Mesendoderm (in vitro differentiated cells): Measurements from ENCODE around the gene PDXDC1.
"Not testable (repeated sequence)": the region's sequence is repeated elsewhere in the genome, so short reads cannot be mapped to it uniquely, and the experiment has no call there.

Experiments
- DNase-seq: peaks from one replicate; pipeline ENCODE4 v3.0.0; 2013
- H2AK5ac ChIP-seq: 2 replicates; pipeline ENCODE4 v1.6.1; 2013; ENCODE audit warnings: low read length, inconsistent platforms
- H2BK120ac ChIP-seq: 2 replicates; pipeline ENCODE4 v1.6.1; 2013; ENCODE audit warnings: low read depth, mild to moderate bottlenecking, low read length, moderate library complexity, mixed read lengths
- H2BK15ac ChIP-seq: replicated peaks from 2 replicates; pipeline ENCODE4 v1.6.1; 2013; ENCODE audit warnings: low read depth, mild to moderate bottlenecking, moderate library complexity
- H2BK5ac ChIP-seq: 2 replicates; pipeline ENCODE4 v1.6.1; 2013; ENCODE audit warnings: low read length, inconsistent platforms
- H3K18ac ChIP-seq: 2 replicates; pipeline ENCODE4 v1.6.1; 2013; ENCODE audit warnings: mild to moderate bottlenecking, low read length, mixed read lengths
- H3K23ac ChIP-seq: one replicate; pipeline ENCODE4 v1.6.1; 2013; ENCODE audit warnings: low read length
- H3K27ac ChIP-seq: 2 replicates; pipeline ENCODE4 v1.5.1; 2013; ENCODE audit warnings: low read depth, mild to moderate bottlenecking, inconsistent platforms, low read length, moderate library complexity
- H3K27me3 ChIP-seq: 2 replicates; pipeline ENCODE4 v1.6.1; 2013; ENCODE audit warnings: low read length, control low read depth, mild to moderate bottlenecking, inconsistent platforms; ENCODE audit not compliant: insufficient read depth, poor library complexity
- H3K36me3 ChIP-seq: 2 replicates; pipeline ENCODE4 v1.6.1; 2013; ENCODE audit warnings: low read length, inconsistent platforms; ENCODE audit not compliant: control insufficient read depth, insufficient read depth
- H3K4ac ChIP-seq: one replicate; pipeline ENCODE4 v1.6.1; 2013; ENCODE audit warnings: low read depth, mild to moderate bottlenecking, low read length, moderate library complexity
- H3K4me1 ChIP-seq: 2 replicates; pipeline ENCODE4 v1.6.1; 2013; ENCODE audit warnings: low read depth, low read length, inconsistent platforms; ENCODE audit not compliant: control insufficient read depth
- H3K4me2 ChIP-seq: 2 replicates; pipeline ENCODE4 v1.6.1; 2013; ENCODE audit warnings: low read length
- H3K4me3 ChIP-seq: 2 replicates; pipeline ENCODE4 v1.5.1; 2013; ENCODE audit warnings: mild to moderate bottlenecking, low read length
- H3K56ac ChIP-seq: one replicate; pipeline ENCODE4 v1.6.1; 2013; ENCODE audit warnings: low read length
- H3K79me1 ChIP-seq: 2 replicates; pipeline ENCODE4 v1.6.1; 2013; ENCODE audit warnings: low read length, inconsistent platforms
- H3K79me2 ChIP-seq: 2 replicates; pipeline ENCODE4 v1.6.1; 2013; ENCODE audit warnings: mild to moderate bottlenecking, low read length; ENCODE audit not compliant: control insufficient read depth, insufficient read depth
- H3K9ac ChIP-seq: 2 replicates; pipeline ENCODE4 v1.6.1; 2013; ENCODE audit warnings: low read length, inconsistent platforms
- H4K5ac ChIP-seq: one replicate; pipeline ENCODE4 v1.6.1; 2013; ENCODE audit warnings: low read length
- H4K8ac ChIP-seq: one replicate; pipeline ENCODE4 v1.6.1; 2013; ENCODE audit warnings: low read depth, mild to moderate bottlenecking, control low read depth, low read length, moderate library complexity
- WGBS: extraction: QIAGEN DNeasy Blood & Tissue Kit; methylation state at CpG from one replicate; pipeline ENCODE4 v1.1.7; 2013; ENCODE audit warnings: low lambda C conversion rate, missing lambda C conversion rate; ENCODE audit not compliant: insufficient coverage; ENCODE audit errors: extremely low coverage; 5-methylcytosine and 5-hydroxymethylcytosine counted together

The PDXDC1 gene

DNA sequence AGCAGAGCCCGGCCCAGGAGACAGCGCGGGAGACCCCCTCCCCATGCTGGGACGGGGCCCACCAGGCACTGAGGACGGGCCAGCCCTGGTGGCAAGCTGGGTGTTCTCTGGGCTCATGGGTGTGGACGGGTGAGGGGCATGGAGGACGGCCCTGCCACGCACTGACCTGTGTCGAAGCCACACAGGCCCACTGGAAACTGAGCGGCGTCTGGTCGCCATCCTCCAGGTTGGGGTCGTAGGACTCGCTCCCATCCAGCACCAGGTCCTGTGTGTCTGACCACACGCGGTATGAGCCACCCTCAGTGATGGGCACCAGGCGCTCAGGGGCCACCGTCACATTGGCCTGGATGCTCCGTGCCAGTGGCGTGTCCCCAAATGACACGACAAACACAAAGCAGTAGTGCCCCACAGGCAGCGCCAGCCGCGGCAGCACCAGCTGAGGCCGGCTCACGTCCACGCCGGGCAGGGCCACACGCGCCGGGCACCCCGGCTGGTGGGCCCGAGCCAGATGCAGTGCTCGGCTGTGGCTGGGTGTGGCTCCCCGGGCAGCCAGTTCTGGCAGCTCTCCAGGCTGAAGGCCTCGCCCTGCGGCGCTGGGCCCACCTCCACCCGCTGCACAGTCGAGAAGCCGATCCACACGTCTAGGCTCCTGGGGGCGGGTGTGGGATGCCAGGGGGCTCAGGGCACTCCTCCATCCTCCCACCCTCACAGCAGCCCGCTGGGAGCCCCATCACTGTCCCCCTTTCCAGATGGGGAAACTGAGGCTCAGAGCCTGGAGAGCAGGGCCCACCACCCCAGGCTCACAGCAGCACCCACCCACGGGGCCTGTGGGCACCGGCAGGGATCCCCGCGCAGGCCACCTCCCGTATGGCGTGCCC lies 160.9 kb downstream of the PDXDC1 start:
- DNase-seq, H3K9ac ChIP-seq, H2BK15ac ChIP-seq, H3K27me3 ChIP-seq, H3K27ac ChIP-seq, H3K4me1 ChIP-seq, H4K5ac ChIP-seq, H3K79me1 ChIP-seq, H3K56ac ChIP-seq, H3K4me2 ChIP-seq, H3K36me3 ChIP-seq, H2BK120ac ChIP-seq, H3K4me3 ChIP-seq, H3K23ac ChIP-seq, H3K79me2 ChIP-seq, H2BK5ac ChIP-seq, H3K18ac ChIP-seq, H4K8ac ChIP-seq, H3K4ac ChIP-seq, H2AK5ac ChIP-seq: not testable (repeated sequence)
- no CpG with 5 or more reads among the region's 50 CpGs for WGBS

DNA sequence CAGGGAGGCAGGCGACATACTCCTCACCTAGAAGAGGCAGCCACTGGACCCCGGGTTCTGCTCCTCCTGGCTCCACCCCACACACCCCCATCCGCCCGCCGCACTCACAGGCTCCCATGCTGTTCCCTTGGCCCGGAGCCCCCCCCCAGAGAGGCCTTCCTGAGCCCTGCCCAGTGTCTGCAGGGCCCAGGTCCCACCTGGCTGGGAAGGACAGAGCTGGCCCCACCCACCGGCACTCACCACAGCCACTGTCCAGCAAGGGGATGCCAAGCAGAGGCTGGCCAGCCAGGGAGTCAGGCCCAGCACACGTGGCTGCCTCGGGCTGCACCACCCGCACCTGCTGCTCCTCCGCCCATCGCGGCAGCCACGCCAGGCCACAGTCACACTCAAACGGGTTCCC lies 162.7 kb downstream of the PDXDC1 start:
- not testable (repeated sequence) for H3K18ac ChIP-seq, H3K79me1 ChIP-seq, H3K56ac ChIP-seq, H3K4ac ChIP-seq, H3K36me3 ChIP-seq, H3K4me3 ChIP-seq, H3K4me1 ChIP-seq, H3K4me2 ChIP-seq, H4K8ac ChIP-seq, H2BK5ac ChIP-seq, H3K27ac ChIP-seq, H3K79me2 ChIP-seq, H3K9ac ChIP-seq, H3K23ac ChIP-seq, H3K27me3 ChIP-seq, H2AK5ac ChIP-seq, DNase-seq, H2BK15ac ChIP-seq, H4K5ac ChIP-seq, H2BK120ac ChIP-seq
- WGBS, result no CpG with 5 or more reads among the region's 15 CpGs

DNA sequence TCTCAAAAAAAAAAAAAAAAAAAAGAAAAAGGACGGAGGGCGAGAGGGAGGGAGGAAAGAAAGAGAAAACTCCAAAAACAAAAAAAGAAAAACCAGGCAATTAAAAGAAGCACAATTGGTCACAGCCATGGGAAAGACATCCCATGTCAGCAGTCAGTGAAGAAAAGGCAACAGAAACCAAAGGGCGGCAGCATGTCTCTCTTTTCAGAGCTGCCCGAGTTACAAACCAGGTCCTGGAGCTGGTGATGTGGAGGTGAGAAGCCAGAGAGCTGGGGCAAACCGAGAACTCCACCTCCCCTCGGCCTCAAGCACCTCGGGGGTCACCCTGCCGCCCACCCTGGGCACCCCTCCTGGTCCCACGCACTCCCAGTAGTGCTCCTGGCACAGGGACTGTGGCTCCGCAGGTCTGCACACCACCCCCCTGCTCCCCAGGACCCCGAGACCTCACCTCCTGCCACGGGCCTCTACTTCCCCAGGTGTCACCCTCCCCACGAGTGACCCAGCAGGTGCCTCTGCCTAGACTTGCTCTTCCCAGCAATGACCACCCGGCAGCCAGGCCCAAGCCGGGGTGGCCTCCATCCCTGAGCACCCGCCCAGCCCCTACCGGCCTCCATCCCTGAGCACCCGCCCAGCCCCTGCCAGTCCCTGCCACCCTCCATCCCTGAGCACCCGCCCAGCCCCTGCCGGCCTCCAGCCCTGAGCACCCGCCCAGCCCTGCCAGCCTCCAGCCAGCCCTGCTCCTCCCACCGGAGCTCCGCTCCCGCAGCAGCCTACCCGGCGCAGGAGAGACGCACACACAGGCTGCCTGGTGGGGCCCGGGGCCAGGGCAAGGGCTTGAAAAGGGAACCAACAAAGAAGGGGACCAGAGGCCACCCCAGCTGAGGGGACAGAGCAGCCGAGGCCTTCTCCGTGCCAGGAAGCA lies 165.9 kb downstream of the PDXDC1 start:
- H3K9ac ChIP-seq, H3K23ac ChIP-seq, H3K56ac ChIP-seq, H3K18ac ChIP-seq, H2BK15ac ChIP-seq, H4K8ac ChIP-seq, H3K27me3 ChIP-seq, H3K4me2 ChIP-seq, H3K27ac ChIP-seq, H2BK120ac ChIP-seq, H3K4ac ChIP-seq, H2AK5ac ChIP-seq, H3K36me3 ChIP-seq, H3K4me1 ChIP-seq, H3K4me3 ChIP-seq, H2BK5ac ChIP-seq, H3K79me1 ChIP-seq, DNase-seq, H4K5ac ChIP-seq: not testable (repeated sequence)
- peaks cover 15% of the 10 kb centered on the region for H3K79me2 ChIP-seq
- no CpG with 5 or more reads among the region's 30 CpGs for WGBS

DNA sequence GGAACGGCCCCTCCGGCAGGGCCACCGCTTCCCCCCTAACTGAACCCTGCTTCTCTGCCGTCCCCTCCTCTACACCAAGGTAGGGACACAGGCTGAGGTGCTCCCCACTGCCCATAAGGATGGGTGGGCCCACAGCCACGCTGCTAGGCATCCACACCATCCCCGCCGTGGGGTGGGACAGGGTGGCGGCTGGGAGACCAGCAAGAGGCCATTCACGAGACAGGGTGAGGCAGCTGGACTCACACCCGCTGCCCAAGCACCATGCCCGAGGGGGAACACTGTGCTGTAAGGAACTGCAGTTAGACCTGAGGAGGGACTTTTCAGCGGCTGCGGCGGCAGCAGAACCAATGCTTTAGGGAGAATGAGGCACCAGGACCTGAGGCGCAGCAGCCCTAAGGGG lies 166.8 kb downstream of the PDXDC1 start:
- Histone ChIP-seq H3K79me2 (peaks cover 23% of the 10 kb centered on the region), H3K36me3 (no peaks in the 10 kb centered on the region), H2BK120ac (no peak overlapping the region), H3K4me2 (no peak overlapping the region), H3K56ac (peak overlapping the region; percentile 49), H3K79me1 (no peaks in the 10 kb centered on the region), H4K5ac (no peak overlapping the region), H2AK5ac (no peak overlapping the region), H3K27me3 (no peaks in the 10 kb centered on the region), H3K23ac (no peak overlapping the region), H4K8ac (no peak overlapping the region), H3K18ac (no peak overlapping the region), H3K4me1 (peaks cover 2% of the 10 kb centered on the region), H3K4ac (no peak overlapping the region), H3K4me3 (no peak overlapping the region), H2BK15ac (no peak overlapping the region), H2BK5ac (no peak overlapping the region), H3K27ac (no peak overlapping the region), H3K9ac (no peak overlapping the region)
- WGBS, result no CpG with 5 or more reads among the region's 15 CpGs
- DNase-seq, result no peak

DNA sequence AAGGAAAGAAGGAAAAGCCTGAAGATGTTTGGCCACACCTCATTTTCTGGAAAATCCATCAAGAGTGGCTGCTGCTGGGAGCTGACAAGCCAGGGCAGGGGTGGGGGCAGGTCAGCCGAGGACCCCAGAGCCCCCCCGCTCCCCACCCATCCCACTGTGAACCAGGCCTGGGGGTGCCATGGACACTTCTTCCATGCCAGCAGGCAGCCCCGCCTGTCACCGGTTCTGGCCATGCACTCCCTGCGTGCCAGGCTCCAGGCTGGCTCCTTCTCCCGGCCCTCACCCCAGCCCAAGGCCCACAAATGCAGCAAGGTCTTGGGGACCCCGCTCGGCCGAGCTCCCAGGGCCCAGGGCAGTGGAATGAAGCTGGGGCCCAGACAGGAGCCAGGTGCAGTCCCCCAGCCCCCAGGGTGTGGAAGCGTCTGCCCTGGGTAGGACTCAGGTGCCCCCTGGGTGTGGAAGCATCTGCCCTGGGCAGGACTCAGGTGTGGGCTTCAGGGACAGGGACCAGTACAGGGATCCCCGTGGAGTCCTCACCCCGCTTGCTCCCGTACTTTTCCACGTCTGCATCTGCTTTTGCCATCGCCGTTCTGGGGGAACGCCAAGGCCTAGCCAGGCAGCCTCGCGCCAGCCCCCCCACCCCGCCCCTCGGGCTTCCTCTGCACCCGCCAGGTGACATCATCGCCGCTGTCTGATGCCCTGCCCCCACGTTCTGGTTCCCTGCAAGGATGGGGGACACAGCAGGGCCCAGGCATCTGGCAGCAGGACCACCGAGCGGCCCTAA lies 167.5 kb downstream of the PDXDC1 start:
- not testable (repeated sequence) for H3K23ac ChIP-seq, H2BK5ac ChIP-seq, H3K9ac ChIP-seq, DNase-seq, H2AK5ac ChIP-seq, H3K4me2 ChIP-seq, H3K4me1 ChIP-seq, H4K5ac ChIP-seq, H4K8ac ChIP-seq, H3K4ac ChIP-seq, H3K56ac ChIP-seq, H3K27me3 ChIP-seq, H2BK15ac ChIP-seq, H3K4me3 ChIP-seq, H3K36me3 ChIP-seq, H3K18ac ChIP-seq, H3K79me1 ChIP-seq, H3K27ac ChIP-seq, H2BK120ac ChIP-seq
- WGBS, result no CpG with 5 or more reads among the region's 27 CpGs
- peaks cover 23% of the 10 kb centered on the region for H3K79me2 ChIP-seq
